Kidney tubule cell (primary cell): ENCODE results near the gene ADAMTS14.

Experiments
- DNase-seq: peaks from one replicate; pipeline ENCODE4 v3.0.0-alpha.2; 2018; ENCODE audit warnings: low spot score

Gene ADAMTS14

GRCh38 chr10:70771311-70772194 is 99.2 kb downstream of the ADAMTS14 start:
- DNase-seq: no peak

- DNase-seq: no peak
Measured at GRCh38 chr10:70772627-70773026, 100.3 kb downstream of the ADAMTS14 start.

- DNase-seq: no peak
Measured at GRCh38 chr10:70773461-70773860, 101.2 kb downstream of the ADAMTS14 start.

- no peak for DNase-seq
Measured at GRCh38 chr10:70773965-70774809, 101.9 kb downstream of the ADAMTS14 start.

- DNase-seq: peak; percentile 32
Measured at GRCh38 chr10:70774810-70775678, 102.7 kb downstream of the ADAMTS14 start.

GRCh38 chr10:70775679-70776454 is 103.6 kb downstream of the ADAMTS14 start:
- DNase-seq: no peak

- no peak for DNase-seq
Measured at GRCh38 chr10:70776455-70777005, 104.2 kb downstream of the ADAMTS14 start.

- DNase-seq: no peak
Measured at GRCh38 chr10:70777063-70777875, 105.0 kb downstream of the ADAMTS14 start.

GRCh38 chr10:70778267-70778924 is 106.1 kb downstream of the ADAMTS14 start:
- DNase-seq: no peak

- DNase-seq: no peak
Measured at GRCh38 chr10:70779088-70779487, 106.8 kb downstream of the ADAMTS14 start.

- no peak for DNase-seq
Measured at GRCh38 chr10:70779511-70780369, 107.4 kb downstream of the ADAMTS14 start.

- DNase-seq: no peak
Measured at GRCh38 chr10:70780370-70780760, 108.1 kb downstream of the ADAMTS14 start.

GRCh38 chr10:70780772-70781171 is 108.5 kb downstream of the ADAMTS14 start:
- no peak for DNase-seq

GRCh38 chr10:70781461-70782051 is 109.2 kb downstream of the ADAMTS14 start:
- no peak for DNase-seq

GRCh38 chr10:70782086-70782745 is 109.9 kb downstream of the ADAMTS14 start:
- DNase-seq: no peak

GRCh38 chr10:70782746-70783680 is 110.7 kb downstream of the ADAMTS14 start:
- no peak for DNase-seq
